PC-9 (cell line): ENCODE results near the gene RAB36. TPM values are rescaled to one million over a fixed set of nuclear protein-coding genes. Genes with fewer than 3 reads are reported as not detected.

Experiments used
- BruUV-seq: library from RNA; stranded (reverse); fragments of 400-500 nt; replicated peaks from 2 replicates; lab custom pipeline; 2021; lab: Mats Ljungman, UMichigan
- CTCF ChIA-PET: fragments of 300-600 bp; sonication (Branson Sonifier 250); formaldehyde crosslinking; loops from one replicate; lab custom pipeline; 2022; ENCODE audit warnings: antibody characterized with exemption; lab: Charles Lee
- POLR2A ChIA-PET: fragments of 300-600 bp; sonication (Branson Sonifier 250); formaldehyde crosslinking; loops from one replicate; lab custom pipeline; 2022; ENCODE audit warnings: antibody characterized with exemption; ENCODE audit not compliant: unreplicated experiment; lab: Charles Lee
- DNase-seq, 2 experiments: peaks; one replicate each; pipeline versions ENCODE4 v3.0.0 to v3.0.0-alpha.2; 2015 to 2022; ENCODE audit warnings: mixed read lengths in 1 of 2
- H2AFZ ChIP-seq: fragments of 200-600 bp; sonication (generic); 2 replicates; pipeline ENCODE4 v1.8.1; 2017; ENCODE audit warnings: antibody characterized with exemption
- H3F3A ChIP-seq: fragments of 200-600 bp; sonication (generic); 2 replicates; pipeline ENCODE4 v1.8.1; 2017; ENCODE audit warnings: antibody characterized with exemption, mild to moderate bottlenecking, low read depth; ENCODE audit not compliant: insufficient read depth
- H3K27ac ChIP-seq: fragments of 200-600 bp; sonication (generic); 2 replicates; pipeline ENCODE4 v1.6.1; 2016; ENCODE audit warnings: mixed run types
- H3K27me3 ChIP-seq: fragments of 200-600 bp; sonication (generic); 2 replicates; pipeline ENCODE4 v1.6.1; 2016; ENCODE audit warnings: low read depth, mixed run types; ENCODE audit not compliant: insufficient read depth
- H3K36me3 ChIP-seq: fragments of 200-600 bp; sonication (generic); 2 replicates; pipeline ENCODE4 v1.6.1; 2016; ENCODE audit warnings: low read depth, mixed run types
- H3K4me1 ChIP-seq: fragments of 200-600 bp; sonication (generic); replicated peaks from 2 replicates; pipeline ENCODE4 v1.6.1; 2016; ENCODE audit warnings: mixed run types; ENCODE audit not compliant: insufficient read depth
- H3K4me2 ChIP-seq: fragments of 200-600 bp; sonication (generic); 2 replicates; pipeline ENCODE4 v1.6.1; 2017; ENCODE audit warnings: mixed run types
- H3K4me3 ChIP-seq: fragments of 200-600 bp; sonication (generic); 2 replicates; pipeline ENCODE4 v1.6.1; 2016; ENCODE audit warnings: mixed run types
- H3K79me2 ChIP-seq: fragments of 200-600 bp; sonication (generic); 2 replicates; pipeline ENCODE4 v1.6.1; 2017; ENCODE audit warnings: low read depth, mixed run types
- H3K9me2 ChIP-seq: fragments of 200-600 bp; sonication (generic); 2 replicates; pipeline ENCODE4 v1.8.1; 2017; ENCODE audit warnings: mild to moderate bottlenecking; ENCODE audit not compliant: insufficient read depth
- H3K9me3 ChIP-seq: fragments of 200-600 bp; sonication (generic); 2 replicates; pipeline ENCODE4 v1.8.1; 2016; ENCODE audit warnings: low read depth; ENCODE audit not compliant: insufficient read depth
- H4K20me1 ChIP-seq: fragments of 200-600 bp; sonication (generic); 2 replicates; pipeline ENCODE4 v1.8.1; 2017; ENCODE audit not compliant: insufficient read depth
- EZH2 ChIP-seq: fragments of 200-600 bp; sonication (generic); IDR thresholded peaks from 2 replicates; pipeline ENCODE4 v1.8.0; 2017; ENCODE audit warnings: antibody characterized with exemption, low read depth
- intact Hi-C: fragments of 100-400 bp; cut with micrococcal nuclease; formaldehyde crosslinking; loops from one replicate; pipeline ENCODE4 v1.10.0; 2022; ENCODE audit not compliant: unreplicated experiment
- total RNA-seq: library from RNA; stranded (reverse); gene quantifications from 2 replicates; pipeline ENCODE4 v1.2.3, GENCODE V29; 2021
- TF ChIP-seq, protein P1 (sequence below): fragments of 200-600 bp; sonication (generic); conservative IDR thresholded peaks from 2 replicates; pipeline ENCODE4 v1.6.1; 2017; ENCODE audit warnings: mixed run types, antibody characterized with exemption, mild to moderate bottlenecking, moderate library complexity

RAB36 gene
- total RNA-seq, 1 experiment from 2014 or later: 6.8 TPM

DNA sequence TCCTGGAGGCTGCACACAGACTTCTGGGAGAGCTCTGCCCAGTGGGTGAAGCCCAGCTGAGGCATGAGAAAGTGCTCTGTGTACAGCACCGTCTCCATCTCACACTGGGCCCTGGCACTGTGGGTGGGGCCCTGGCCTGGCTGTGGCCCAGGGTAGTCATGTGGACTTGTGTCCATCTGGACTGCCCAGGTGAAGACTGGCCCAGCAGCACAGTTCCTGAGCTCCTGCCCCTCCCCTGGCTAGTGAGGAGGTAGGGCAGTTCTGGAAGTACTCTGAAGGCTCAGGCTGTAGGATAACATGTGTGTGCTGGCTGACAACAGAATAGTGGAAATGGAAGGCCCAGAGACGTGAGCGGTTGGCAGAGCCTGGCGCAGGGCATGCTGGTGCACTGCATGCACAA, 38.9 kb upstream of the RAB36 start:
- Histone ChIP-seq H3K79me2 (no peaks in the 10 kb centered on the region), H3K36me3 (no peaks in the 10 kb centered on the region), H3K4me3 (no peak overlapping the region), H3K4me1 (no peaks in the 10 kb centered on the region), H3F3A (no peaks in the 10 kb centered on the region), H4K20me1 (no peaks in the 10 kb centered on the region), H3K4me2 (no peak overlapping the region), H3K9me2 (no peaks in the 10 kb centered on the region), H3K27me3 (peaks cover 44% of the 10 kb centered on the region), H3K9me3 (no peaks in the 10 kb centered on the region), H2AFZ (no peak overlapping the region), H3K27ac (no peak overlapping the region)
- no peak for DNase-seq
- TF ChIP-seq EZH2: no peak
- TF ChIP-seq, protein P1, sequence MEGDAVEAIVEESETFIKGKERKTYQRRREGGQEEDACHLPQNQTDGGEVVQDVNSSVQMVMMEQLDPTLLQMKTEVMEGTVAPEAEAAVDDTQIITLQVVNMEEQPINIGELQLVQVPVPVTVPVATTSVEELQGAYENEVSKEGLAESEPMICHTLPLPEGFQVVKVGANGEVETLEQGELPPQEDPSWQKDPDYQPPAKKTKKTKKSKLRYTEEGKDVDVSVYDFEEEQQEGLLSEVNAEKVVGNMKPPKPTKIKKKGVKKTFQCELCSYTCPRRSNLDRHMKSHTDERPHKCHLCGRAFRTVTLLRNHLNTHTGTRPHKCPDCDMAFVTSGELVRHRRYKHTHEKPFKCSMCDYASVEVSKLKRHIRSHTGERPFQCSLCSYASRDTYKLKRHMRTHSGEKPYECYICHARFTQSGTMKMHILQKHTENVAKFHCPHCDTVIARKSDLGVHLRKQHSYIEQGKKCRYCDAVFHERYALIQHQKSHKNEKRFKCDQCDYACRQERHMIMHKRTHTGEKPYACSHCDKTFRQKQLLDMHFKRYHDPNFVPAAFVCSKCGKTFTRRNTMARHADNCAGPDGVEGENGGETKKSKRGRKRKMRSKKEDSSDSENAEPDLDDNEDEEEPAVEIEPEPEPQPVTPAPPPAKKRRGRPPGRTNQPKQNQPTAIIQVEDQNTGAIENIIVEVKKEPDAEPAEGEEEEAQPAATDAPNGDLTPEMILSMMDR: no peak
- no TSS peak for BruUV-seq
- POLR2A ChIA-PET: no interaction called here
- CTCF ChIA-PET: no interaction called here
- intact Hi-C loops: no loop called here

DNA sequence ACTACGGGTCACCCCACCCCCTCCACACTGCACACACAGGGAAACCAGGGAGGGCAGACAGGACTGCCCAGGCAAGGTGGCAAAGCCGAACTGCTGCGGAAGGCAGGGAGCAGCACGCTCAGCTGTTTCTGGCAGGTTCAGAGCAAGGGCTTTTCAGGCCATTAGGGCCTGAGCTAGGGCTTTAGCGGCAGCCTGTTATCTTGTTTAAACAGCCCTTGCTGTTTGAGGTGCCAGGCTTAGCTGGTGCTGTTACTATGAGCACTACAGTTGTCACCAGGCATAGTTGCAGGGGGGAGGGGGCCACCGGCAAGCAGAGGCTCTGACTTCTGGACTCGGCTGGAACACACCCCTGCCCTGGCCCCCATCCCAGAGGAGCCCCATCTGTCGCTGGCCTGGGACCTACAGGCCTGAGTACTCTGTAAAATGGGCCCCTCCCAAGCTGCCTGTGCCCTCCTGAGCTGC, 38.3 kb upstream of the RAB36 start:
- Histone ChIP-seq H3K4me2 (no peak overlapping the region), H3K4me1 (no peaks in the 10 kb centered on the region), H3K36me3 (no peaks in the 10 kb centered on the region), H3K9me3 (no peaks in the 10 kb centered on the region), H3K9me2 (no peaks in the 10 kb centered on the region), H4K20me1 (no peaks in the 10 kb centered on the region), H2AFZ (no peak overlapping the region), H3K4me3 (no peak overlapping the region), H3K27ac (no peak overlapping the region), H3F3A (no peaks in the 10 kb centered on the region), H3K27me3 (peaks cover 44% of the 10 kb centered on the region), H3K79me2 (no peaks in the 10 kb centered on the region)
- BruUV-seq: no TSS peak
- intact Hi-C loops: no loop called here
- DNase-seq: no peak
- ChIA-PET POLR2A (no interaction called here), CTCF (no interaction called here)
- TF ChIP-seq, protein P1: no peak
- TF ChIP-seq EZH2: no peak

DNA sequence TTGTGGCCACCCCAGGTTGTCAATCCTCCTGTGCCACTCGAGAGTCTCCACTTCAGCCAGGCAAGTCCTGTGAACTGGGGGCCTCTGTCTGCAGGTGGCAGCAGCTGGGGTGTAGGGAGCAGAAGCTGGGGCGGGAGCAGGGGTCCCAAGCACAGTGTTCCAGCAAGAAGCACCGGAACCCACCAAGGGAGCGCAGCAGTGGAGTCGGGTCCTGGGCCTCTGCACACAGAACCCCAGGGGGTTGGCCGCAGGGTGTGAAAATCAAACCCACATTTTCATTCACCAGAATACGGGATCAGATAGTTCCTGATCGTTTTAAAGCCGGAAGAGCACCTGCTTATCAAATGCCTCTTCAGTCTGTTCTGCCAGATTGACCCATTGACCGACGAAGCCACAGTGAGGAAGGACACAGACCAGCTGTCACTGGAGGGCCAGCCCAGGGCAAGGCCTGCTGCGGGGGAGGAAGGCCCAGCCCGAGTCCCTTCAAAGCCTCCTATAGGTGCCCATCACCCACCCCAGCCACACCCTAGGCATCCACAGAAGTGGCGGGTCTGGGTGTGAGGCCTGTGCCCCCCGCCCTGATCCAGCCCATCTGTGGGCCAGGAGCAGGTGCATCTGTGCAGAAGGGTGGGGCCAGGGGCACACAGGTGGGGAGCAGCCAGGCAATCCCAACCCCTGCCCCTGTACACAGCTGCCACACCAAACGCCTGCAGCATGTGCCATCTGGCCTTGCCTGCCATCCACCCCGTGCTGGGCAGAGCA, 37.6 kb upstream of the RAB36 start:
- Histone ChIP-seq H2AFZ (no peak overlapping the region), H3K36me3 (no peaks in the 10 kb centered on the region), H3K9me3 (no peaks in the 10 kb centered on the region), H4K20me1 (no peaks in the 10 kb centered on the region), H3K27ac (no peak overlapping the region), H3K4me3 (no peak overlapping the region), H3K79me2 (no peaks in the 10 kb centered on the region), H3K4me1 (no peaks in the 10 kb centered on the region), H3K9me2 (no peaks in the 10 kb centered on the region), H3F3A (no peaks in the 10 kb centered on the region), H3K27me3 (peaks cover 44% of the 10 kb centered on the region), H3K4me2 (no peak overlapping the region)
- no TSS peak for BruUV-seq
- POLR2A ChIA-PET: no interaction called here
- intact Hi-C loops: no loop called here
- DNase-seq: no peak
- TF ChIP-seq EZH2: no peak
- TF ChIP-seq, protein P1: no peak
- CTCF ChIA-PET: no interaction called here
